Activated T-helper 1 cell treated with anti-CD3 and anti-CD28 coated beads, Interleukin-12 subunit alpha, Interleukin-12 subunit beta, Interleukin-2, Interleukin-4 antibody, amounts not matched to agents 30 ng/mL and 10 ng/mL and 1 ng/mL, durations not matched to agents 14 hours and 24 hours and 36 hours (primary cell): ENCODE results near the gene CPTP. TPM values are rescaled to one million over a fixed set of nuclear protein-coding genes. Genes with fewer than 3 reads are reported as not detected.

Experiments used
- DNase-seq: peaks from one replicate; pipeline ENCODE4 v3.0.0; 2021; ENCODE audit warnings: low spot score
- H3K27ac Mint-ChIP-seq: one replicate; pipeline ENCODE4 v1.8.0; 2021; ENCODE audit warnings: mild to moderate bottlenecking, mixed read lengths
- H3K27me3 Mint-ChIP-seq: one replicate; pipeline ENCODE4 v1.8.0; 2022; ENCODE audit warnings: mild to moderate bottlenecking, moderate library complexity, mixed read lengths; ENCODE audit not compliant: insufficient read depth
- H3K36me3 Mint-ChIP-seq: one replicate; pipeline ENCODE4 v1.8.0; 2021; ENCODE audit warnings: low read depth, mixed read lengths
- H3K4me1 Mint-ChIP-seq: one replicate; pipeline ENCODE4 v1.8.0; 2021; ENCODE audit warnings: low read depth, mixed read lengths
- H3K4me3 Mint-ChIP-seq: one replicate; pipeline ENCODE4 v1.8.0; 2021; ENCODE audit warnings: mild to moderate bottlenecking, moderate library complexity, mixed read lengths
- H3K9me3 Mint-ChIP-seq: one replicate; pipeline ENCODE4 v1.8.0; 2021; ENCODE audit warnings: mixed read lengths
- intact Hi-C: fragments of 100-400 bp; cut with micrococcal nuclease; formaldehyde crosslinking; loops from one replicate; pipeline ENCODE4 v1.15.1; 2024
- total RNA-seq: library from RNA; stranded (reverse); gene quantifications from 2 replicates; pipeline ENCODE4 v1.2.3, GENCODE V29; 2022

Gene CPTP
- total RNA-seq, 1 donor from 2014 or later, result 14.6 TPM

DNA sequence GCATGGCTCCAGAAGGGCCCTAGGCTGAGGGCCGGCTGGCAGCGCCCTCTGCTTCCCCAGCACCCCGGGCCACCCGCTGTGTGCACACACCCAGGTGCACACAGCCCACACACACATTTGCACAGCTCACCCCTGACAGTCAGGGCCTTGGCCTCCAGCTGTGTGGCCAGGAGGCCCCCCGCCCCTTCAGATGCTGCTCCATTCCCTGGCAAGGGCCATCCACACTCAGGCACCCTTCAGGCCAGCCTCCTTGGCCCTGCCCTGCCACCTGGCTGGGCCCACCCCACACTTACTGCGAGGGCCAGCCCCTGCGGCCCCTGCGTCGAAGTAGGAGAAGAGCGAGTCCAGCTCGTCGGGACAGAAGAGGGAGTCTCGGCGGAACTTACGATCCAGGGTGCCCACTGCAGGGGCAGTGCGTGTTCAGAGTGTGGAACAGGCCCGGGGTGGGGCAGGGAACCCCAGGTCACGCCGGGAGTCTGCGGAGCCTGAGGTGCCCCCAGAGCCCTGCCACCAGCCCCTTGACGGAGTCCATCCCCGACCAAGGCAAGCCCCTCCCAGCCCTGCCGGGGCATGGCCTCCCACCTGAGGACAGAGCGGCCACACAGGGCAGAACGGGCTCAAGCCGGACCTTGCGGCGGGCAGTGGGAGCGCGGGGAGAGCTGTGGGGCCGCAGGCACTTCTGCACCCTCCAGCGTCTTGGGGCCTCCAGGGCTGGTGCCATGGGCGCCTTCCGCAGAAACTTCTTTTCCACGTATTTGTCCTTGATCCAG, 29.3 kb upstream of the CPTP start:
- Mint-ChIP-seq H3K4me1 (no peaks in the 10 kb centered on the region), H3K4me3 (no peak overlapping the region), H3K27me3 (no peaks in the 10 kb centered on the region), H3K9me3 (no peaks in the 10 kb centered on the region), H3K27ac (no peak overlapping the region), H3K36me3 (no peaks in the 10 kb centered on the region)
- intact Hi-C loops, result no loop called here
- DNase-seq, result no peak

DNA sequence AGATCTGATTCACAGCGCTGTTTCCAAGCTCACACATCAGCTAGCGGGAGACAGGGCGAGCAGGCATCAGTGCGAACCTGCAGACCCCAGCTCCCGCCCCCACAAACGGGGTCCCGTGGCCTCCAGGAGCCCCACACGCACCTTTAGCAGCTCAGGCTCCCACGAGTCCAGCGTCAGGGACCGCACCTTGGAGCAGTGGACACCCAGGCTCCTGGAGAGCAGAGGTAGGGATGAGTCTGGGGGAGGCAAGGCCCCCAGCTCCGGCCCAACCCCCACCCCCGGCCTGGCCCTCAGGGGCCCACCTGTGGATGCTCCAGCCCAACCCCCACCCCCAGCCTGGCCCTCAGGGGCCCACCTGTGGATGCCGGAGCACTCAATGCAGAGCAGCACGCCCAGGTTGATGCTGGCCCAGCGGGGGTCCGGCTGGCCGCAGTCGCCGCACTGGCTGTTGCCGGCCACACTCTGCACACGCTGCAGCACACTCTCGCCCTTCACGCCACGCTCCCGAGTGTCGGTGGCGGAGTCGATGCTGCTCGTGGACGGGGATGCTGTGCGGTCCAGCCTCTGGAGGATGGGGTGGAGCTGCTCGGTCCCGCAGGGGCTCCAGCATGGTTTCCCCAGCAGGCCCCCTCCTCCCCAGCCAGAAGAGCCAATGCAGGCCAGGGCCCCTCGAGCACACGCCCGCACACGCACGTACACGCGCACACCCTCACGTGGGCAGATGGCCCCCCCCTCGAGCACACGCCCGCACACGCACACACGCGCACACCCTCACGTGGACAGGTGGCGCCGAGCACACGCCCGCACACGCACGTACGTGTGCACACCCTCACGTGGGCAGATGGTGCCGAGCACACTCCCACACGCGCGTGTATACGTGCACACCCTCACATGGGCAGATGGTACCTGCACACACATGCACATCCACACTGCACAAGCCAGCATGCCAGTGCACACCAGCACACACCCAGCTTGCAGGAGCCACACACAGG, 28.2 kb upstream of the CPTP start:
- Mint-ChIP-seq H3K4me3 (no peak overlapping the region), H3K9me3 (no peaks in the 10 kb centered on the region), H3K27me3 (no peaks in the 10 kb centered on the region), H3K36me3 (no peaks in the 10 kb centered on the region), H3K27ac (no peak overlapping the region), H3K4me1 (no peaks in the 10 kb centered on the region)
- DNase-seq, result no peak
- intact Hi-C loops, result no loop called here

DNA sequence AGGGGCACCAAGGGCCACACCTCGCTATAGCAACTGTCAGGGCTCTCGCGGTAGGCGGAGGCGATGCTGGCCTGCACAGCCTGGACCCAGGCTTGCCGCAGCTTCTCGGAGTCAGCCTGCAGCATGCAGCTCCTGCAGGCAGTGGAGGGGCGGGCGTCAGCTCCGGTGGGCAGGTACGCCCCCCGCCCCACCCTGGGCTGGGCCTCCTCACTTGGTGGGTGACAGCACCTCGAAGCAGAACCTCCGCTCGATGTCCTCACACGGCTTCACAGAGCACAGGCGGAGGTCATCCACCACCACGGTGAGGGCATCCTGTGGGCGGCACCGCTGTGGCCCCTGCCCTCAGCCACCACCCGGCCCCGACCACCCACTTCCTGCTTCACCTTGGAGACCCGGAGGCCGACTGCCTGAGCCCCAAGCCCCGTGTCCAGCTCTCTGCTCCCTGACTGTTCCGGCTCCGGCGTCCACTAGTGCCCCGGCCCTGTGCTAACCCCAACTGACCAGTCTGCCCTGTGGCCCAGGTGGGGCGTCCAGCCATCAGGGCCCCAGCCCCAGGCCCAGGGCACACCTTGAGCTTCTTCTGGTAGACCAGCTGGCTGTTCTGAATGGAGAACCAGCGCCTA, 26.7 kb upstream of the CPTP start:
- Mint-ChIP-seq H3K36me3 (no peaks in the 10 kb centered on the region), H3K27me3 (no peaks in the 10 kb centered on the region), H3K27ac (no peak overlapping the region), H3K4me3 (no peak overlapping the region), H3K4me1 (no peaks in the 10 kb centered on the region), H3K9me3 (no peaks in the 10 kb centered on the region)
- intact Hi-C loops, result no loop called here
- no peak for DNase-seq

DNA sequence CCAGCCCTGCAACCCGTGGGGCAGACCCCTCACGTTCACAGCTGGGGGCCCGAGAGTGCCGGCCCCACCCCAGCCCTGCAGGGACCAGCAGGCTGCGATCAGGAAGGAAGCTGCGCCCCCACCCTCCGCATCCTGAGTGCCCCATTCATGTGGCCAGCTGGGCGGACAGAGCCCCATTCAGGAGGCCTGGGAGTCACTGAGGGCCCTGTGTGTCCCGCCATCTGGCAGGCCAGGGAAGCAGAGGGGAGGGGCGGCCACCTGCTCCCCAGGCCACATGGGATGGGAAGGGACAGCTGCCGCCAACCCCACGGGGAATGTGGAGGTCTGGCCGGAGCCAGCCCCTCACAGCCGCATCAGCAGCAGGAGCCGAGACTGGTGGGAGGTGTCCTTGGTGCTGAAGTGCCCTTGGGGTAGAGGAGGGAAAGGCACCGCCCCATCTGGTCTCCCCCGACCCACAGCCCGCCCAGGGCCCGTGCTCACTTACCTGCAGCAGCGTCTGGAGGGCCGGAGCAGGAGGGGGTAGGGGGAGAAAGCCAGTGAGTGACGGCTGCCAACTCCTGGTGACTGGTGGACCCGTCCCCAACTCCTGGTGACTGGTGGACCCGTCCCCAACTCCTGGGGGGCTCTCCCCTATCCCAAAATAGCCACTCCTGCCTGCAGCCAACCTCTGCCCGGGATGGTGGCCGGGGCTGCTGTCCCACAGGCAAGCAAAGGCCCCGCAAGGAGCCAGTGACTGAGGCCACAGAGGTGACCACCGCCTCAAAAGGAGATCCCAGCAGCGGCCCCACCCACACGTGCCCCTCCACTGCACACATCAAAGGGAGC, 25.5 kb upstream of the CPTP start:
- Mint-ChIP-seq H3K9me3 (no peaks in the 10 kb centered on the region), H3K4me3 (no peak overlapping the region), H3K27me3 (no peaks in the 10 kb centered on the region), H3K4me1 (no peaks in the 10 kb centered on the region), H3K27ac (no peak overlapping the region), H3K36me3 (no peaks in the 10 kb centered on the region)
- intact Hi-C loops, result no loop called here
- no peak for DNase-seq

DNA sequence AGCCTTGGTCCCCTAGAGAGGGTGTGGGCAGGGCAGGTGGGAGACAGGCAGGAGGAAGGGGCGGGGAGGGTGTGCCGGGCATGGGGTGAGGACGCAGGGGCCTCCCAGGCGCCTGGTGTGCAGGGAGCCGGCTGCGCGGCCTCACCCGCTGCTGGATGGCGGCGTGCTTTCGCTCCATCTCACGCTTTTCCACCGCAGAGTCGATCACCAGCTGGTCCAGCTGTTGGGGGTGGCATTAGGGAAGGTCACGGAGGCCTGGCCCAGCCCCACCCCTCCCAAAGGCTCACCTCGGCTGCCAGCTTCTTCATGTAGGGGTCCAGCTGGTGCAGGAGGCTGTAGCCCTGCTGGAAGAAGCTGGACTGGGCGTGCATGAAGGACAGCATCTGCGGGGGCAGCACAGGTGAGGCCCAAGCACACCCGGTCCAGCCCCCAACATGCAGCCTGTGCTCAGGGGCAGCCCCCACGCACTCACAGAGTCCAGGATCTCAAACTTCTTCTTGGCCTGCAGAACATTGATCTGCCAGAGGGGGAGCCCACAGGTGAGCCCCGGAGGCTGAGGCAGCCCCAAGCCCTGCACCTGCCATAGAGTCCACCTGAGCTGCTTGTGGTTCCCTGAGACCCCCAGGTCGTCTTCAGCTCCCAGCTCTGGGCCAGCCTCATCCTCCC, 24.8 kb upstream of the CPTP start:
- intact Hi-C loops, result no loop called here
- Mint-ChIP-seq H3K4me1 (no peaks in the 10 kb centered on the region), H3K36me3 (no peaks in the 10 kb centered on the region), H3K4me3 (no peak overlapping the region), H3K27ac (no peak overlapping the region), H3K27me3 (no peaks in the 10 kb centered on the region), H3K9me3 (no peaks in the 10 kb centered on the region)
- no peak for DNase-seq

DNA sequence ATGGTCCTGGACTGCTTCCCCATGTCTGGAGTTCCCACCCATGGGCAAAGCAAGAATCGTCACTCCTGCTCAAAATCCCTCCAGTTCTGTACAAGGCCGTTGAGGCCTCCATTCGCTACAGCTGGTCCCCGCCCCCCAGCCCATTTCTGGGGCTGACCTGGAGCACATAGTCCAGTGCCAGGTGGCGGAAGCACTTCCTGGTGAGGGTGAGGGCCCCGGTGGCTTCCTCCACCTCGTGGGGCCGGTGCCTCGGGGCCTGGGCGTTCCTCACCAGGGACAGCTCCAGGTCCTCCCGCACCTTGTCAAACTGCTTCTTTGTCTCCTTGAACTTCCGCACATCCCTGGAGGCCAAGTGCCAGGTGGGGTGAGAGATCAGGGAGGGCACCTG, 24.3 kb upstream of the CPTP start:
- no peak for DNase-seq
- H3K4me3 Mint-ChIP-seq, result no peak overlapping the region
- H3K36me3 Mint-ChIP-seq, result no peaks in the 10 kb centered on the region
- intact Hi-C loops, result no loop called here
- H3K27me3 Mint-ChIP-seq, result no peaks in the 10 kb centered on the region
- no peaks in the 10 kb centered on the region for H3K4me1 Mint-ChIP-seq
- no peak overlapping the region for H3K27ac Mint-ChIP-seq
- H3K9me3 Mint-ChIP-seq, result no peaks in the 10 kb centered on the region

DNA sequence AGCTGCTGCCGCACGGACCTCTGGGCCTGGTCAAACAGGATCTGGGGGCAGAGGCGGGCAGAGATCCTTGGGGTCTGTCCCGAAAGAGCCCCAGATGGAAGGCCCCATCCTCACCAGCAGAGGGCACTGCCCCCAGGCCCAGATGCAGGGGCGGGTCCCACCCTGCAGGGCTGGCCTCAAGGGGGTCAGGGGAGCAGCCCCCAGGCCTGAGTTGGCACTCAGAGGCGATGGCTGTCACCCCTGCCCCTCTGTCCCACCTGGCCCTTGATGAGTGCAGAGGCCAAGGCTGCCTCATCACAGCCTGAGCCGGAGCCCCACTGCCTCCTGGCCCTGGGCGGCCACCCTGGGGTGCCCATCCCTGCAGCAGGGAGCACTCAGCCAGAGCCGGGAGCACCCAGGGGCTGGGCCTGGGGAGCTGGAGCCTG, 22.6 kb upstream of the CPTP start:
- Mint-ChIP-seq H3K4me3 (no peak overlapping the region), H3K36me3 (no peaks in the 10 kb centered on the region), H3K27ac (no peak overlapping the region), H3K4me1 (peaks cover 13% of the 10 kb centered on the region), H3K9me3 (no peaks in the 10 kb centered on the region), H3K27me3 (no peaks in the 10 kb centered on the region)
- no peak for DNase-seq
- intact Hi-C loops, result no loop called here

DNA sequence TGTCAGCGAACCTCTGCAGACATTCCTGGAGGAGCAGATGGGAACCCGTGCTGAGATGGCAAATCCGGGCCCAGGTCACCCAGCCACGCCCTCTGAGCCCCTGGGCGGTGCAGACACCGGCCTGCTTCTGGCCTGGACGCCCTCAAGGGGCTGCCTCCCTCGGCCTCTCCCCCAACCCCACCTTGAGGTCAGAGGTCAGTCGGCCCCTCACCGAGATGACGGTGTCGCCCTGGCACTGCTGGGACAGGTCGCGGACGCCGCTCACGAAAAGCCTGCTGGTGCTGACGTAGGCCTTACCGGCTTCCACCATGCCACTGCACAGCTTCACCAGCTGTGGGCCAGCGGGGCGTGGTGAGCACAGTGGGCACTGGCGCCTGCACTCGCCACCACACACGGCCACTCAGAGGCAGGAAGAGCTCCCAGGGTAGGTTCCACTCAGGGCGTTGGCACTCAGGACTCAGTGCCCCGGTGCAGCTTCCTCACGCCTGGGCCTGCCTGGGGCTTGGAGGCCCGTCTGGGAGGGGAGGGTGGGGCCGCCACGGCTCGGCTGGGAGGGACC, 21.6 kb upstream of the CPTP start:
- Mint-ChIP-seq H3K4me3 (no peak overlapping the region), H3K4me1 (peaks cover 15% of the 10 kb centered on the region), H3K36me3 (no peaks in the 10 kb centered on the region), H3K27ac (no peak overlapping the region), H3K27me3 (no peaks in the 10 kb centered on the region), H3K9me3 (no peaks in the 10 kb centered on the region)
- intact Hi-C loops, result no loop called here
- DNase-seq, result no peak

DNA sequence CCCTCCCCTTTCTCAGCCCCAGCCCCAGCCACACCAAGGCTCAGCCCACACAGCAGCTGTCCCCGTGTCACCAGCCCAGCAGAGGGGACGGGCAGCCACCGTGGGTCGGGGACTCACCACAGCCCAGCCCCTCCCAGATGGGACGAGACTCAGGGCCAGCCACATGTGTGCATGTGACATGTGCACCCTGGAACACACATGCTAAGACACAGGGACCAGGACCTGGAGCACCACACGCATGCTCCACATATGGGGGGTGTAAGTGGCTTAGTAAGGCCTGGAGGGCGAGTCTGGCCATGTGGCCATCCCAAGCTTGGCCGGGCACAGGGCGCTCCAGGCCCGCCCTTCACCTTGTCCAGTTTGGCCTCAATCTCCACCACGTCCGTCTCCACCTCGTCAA, 20.9 kb upstream of the CPTP start:
- DNase-seq, result no peak
- intact Hi-C loops, result no loop called here
- no peaks in the 10 kb centered on the region for H3K36me3 Mint-ChIP-seq

DNA sequence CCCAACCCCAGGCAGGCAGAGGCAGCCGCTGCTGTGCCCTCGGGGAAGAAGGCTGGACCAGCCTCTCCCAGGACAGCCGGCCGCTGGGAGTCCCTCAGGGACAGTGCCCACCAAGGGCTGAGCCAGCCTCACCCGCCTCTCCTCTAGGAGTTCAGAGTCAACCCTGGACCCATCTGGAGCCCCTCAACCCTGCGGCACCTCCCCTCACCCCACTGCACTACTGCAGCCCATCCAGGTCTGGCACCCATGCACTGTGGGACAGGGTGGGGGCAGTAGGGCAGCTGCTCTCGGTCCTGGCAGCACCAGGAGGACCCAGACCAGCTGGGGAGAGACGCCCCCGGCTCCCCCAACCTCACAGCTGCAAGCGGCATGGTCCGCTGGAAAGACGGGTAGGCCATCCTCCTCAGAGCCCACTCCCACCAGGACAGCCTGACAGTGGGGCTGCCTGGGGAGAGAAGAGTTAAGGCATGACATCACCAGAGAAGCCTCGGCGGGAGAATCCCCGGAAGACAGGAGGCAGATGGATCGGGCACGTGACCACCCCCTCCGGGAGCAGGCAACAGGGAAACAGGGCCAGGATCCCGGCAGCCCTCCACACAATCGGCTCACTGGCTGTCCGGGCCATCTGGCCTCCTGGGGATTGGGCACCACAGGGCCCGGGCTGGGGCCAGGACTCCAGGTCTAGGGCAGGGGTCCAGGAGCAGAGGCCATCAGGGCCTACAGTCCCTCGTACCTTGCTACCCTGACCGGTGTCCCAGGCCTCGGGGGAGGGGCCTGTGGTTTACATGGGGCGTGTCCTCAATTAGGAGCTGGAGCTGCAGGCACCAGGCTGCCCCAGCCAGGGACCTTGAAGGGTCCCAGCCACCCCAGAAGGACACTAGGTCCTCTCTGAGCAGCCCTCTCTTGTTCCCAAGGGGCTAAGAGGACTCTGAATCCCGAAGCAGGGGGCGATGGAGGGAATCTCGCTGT, 20.0 kb upstream of the CPTP start:
- Mint-ChIP-seq H3K27me3 (no peaks in the 10 kb centered on the region), H3K27ac (peak overlapping the region; percentile 23), H3K36me3 (no peaks in the 10 kb centered on the region), H3K4me3 (peak overlapping the region; percentile 88), H3K4me1 (peaks cover 15% of the 10 kb centered on the region), H3K9me3 (no peaks in the 10 kb centered on the region)
- DNase-seq, result no peak
- intact Hi-C loops, result loop anchor here (5.0 kb wide), 6 partner anchors 32 to 347 kb away; partner anchors contain the start of genes ATAD3A, CCNL2, NOC2L and TNFRSF18

More for the DNA sequence above, 20.9 kb upstream of the CPTP start:
- H3K4me3 Mint-ChIP-seq, result no peak overlapping the region
- H3K9me3 Mint-ChIP-seq, result no peaks in the 10 kb centered on the region
- no peak overlapping the region for H3K27ac Mint-ChIP-seq
- peaks cover 15% of the 10 kb centered on the region for H3K4me1 Mint-ChIP-seq
- H3K27me3 Mint-ChIP-seq, result no peaks in the 10 kb centered on the region
